Endothelial cell (in vitro differentiated cells): ENCODE results near the gene GPR150. TPM values are rescaled to one million over a fixed set of nuclear protein-coding genes. Genes with fewer than 3 reads are reported as not detected.

Experiments used
- DNase-seq: peaks from one replicate; pipeline ENCODE4 v3.0.0; 2021; ENCODE audit warnings: low spot score
- H3K27ac Mint-ChIP-seq: one replicate; pipeline ENCODE4 v1.8.0; 2021; ENCODE audit warnings: mixed read lengths, inconsistent platforms; ENCODE audit not compliant: unreplicated experiment
- H3K27me3 Mint-ChIP-seq: one replicate; pipeline ENCODE4 v1.8.0; 2021; ENCODE audit warnings: mild to moderate bottlenecking, moderate library complexity, mixed read lengths, inconsistent platforms; ENCODE audit not compliant: unreplicated experiment
- H3K36me3 Mint-ChIP-seq: one replicate; pipeline ENCODE4 v1.8.0; 2021; ENCODE audit warnings: mild to moderate bottlenecking, low read depth, mixed read lengths, inconsistent platforms; ENCODE audit not compliant: unreplicated experiment
- H3K4me1 Mint-ChIP-seq: one replicate; pipeline ENCODE4 v1.8.0; 2021; ENCODE audit warnings: mild to moderate bottlenecking, mixed read lengths, inconsistent platforms; ENCODE audit not compliant: unreplicated experiment
- H3K4me3 Mint-ChIP-seq: one replicate; pipeline ENCODE4 v1.8.0; 2021; ENCODE audit warnings: mild to moderate bottlenecking, mixed read lengths, inconsistent platforms; ENCODE audit not compliant: unreplicated experiment
- H3K9me3 Mint-ChIP-seq: one replicate; pipeline ENCODE4 v1.8.0; 2021; ENCODE audit warnings: mixed read lengths, inconsistent platforms; ENCODE audit not compliant: unreplicated experiment
- total RNA-seq: library from RNA; stranded (reverse); fragmentation: NEBNext Ultra II Directional; extraction: Animal tissue kit (Norgen Biotek cat#: 25700); gene quantifications from one replicate; pipeline ENCODE4 v1.2.1, GENCODE V29; 2021; ENCODE audit not compliant: unreplicated experiment
- TF ChIP-seq, protein P1 (sequence below): fragments of 200-600 bp; sonication (generic); IDR thresholded peaks from one replicate; pipeline ENCODE4 v1.5.0; 2021; ENCODE audit warnings: antibody characterized with exemption; ENCODE audit not compliant: unreplicated experiment

The GPR150 gene
- total RNA-seq, 1 donor from 2014 or later, result not detected

DNA sequence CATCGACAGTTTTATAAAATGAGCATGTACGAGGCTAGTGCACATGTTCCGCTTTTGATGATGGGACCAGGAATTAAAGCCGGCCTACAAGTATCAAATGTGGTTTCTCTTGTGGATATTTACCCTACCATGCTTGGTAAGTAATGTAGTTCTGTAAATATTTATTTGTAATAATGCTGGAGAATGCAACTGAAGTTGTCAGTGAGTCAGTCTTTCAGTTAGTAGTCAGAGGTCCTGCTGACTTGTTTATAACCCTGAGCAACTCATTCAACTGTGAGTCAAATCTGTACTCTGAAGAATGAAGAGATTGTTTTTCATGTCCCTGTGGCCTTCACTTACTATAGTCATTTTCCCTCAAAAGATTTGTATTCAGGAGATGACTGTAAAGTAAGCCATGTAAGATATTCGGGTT is 28.4 kb upstream of the GPR150 start:
- Mint-ChIP-seq H3K4me3 (no peak overlapping the region), H3K36me3 (no peaks in the 10 kb centered on the region), H3K9me3 (no peaks in the 10 kb centered on the region), H3K27me3 (no peaks in the 10 kb centered on the region), H3K27ac (no peak overlapping the region), H3K4me1 (peaks cover 13% of the 10 kb centered on the region)
- no peak for DNase-seq
- TF ChIP-seq, protein P1, sequence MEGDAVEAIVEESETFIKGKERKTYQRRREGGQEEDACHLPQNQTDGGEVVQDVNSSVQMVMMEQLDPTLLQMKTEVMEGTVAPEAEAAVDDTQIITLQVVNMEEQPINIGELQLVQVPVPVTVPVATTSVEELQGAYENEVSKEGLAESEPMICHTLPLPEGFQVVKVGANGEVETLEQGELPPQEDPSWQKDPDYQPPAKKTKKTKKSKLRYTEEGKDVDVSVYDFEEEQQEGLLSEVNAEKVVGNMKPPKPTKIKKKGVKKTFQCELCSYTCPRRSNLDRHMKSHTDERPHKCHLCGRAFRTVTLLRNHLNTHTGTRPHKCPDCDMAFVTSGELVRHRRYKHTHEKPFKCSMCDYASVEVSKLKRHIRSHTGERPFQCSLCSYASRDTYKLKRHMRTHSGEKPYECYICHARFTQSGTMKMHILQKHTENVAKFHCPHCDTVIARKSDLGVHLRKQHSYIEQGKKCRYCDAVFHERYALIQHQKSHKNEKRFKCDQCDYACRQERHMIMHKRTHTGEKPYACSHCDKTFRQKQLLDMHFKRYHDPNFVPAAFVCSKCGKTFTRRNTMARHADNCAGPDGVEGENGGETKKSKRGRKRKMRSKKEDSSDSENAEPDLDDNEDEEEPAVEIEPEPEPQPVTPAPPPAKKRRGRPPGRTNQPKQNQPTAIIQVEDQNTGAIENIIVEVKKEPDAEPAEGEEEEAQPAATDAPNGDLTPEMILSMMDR, result no peak

DNA sequence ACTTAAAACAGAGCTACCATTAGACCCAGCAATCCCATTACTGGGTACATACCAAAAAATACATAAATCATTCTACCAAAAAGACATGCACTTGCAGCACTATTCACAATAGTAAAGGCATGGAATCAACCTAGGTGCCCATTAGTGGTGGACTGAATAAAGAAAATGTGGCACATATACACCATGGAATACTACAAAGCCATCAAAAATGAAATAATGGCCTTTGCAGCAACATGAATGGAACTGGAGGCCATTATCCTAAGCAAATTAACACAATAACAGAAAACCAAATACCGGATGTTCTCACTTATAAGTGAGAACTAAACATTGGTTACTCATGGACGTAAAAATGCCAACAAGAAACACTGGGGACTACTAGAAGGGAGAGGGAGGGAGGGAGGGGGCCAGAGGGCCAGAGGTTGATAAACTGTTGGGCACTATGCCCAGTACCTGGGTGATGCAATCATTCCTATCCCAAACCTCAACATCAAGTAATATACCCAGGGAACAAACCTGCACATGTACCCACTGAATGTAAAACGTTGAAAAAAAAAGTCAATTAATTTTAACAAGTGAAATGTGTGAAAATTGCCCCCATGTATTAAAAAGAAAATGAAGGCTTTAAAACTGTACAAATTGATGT is 24.5 kb upstream of the GPR150 start:
- no peak overlapping the region for H3K4me3 Mint-ChIP-seq

DNA sequence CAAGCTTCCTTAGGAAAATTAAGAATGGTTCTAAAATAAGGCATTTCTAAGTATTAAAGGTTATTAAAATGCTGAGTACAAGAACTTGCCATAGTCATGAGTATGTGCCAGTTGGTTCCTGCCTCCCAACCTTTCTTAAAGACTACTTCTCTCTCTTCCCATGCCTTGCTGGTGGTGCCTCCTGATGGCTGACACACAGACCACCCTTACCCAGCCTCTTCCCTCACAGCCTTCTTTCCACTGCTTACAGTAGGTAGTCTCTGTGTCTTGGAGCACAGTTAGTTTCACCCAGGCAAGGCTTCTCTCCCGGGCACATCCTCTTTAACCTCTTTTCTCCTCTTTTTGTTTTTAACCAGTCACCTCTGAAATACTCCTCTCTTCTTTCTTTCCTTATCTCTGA is 20.6 kb upstream of the GPR150 start:
- Mint-ChIP-seq H3K27me3 (no peaks in the 10 kb centered on the region), H3K4me1 (no peaks in the 10 kb centered on the region), H3K36me3 (no peaks in the 10 kb centered on the region), H3K27ac (no peak overlapping the region), H3K9me3 (no peaks in the 10 kb centered on the region), H3K4me3 (no peak overlapping the region)
- no peak for DNase-seq
- TF ChIP-seq, protein P1, result no peak

More for the DNA sequence above, 24.5 kb upstream of the GPR150 start:
- H3K27ac Mint-ChIP-seq, result no peak overlapping the region
- H3K27me3 Mint-ChIP-seq, result no peaks in the 10 kb centered on the region
- peaks cover 7% of the 10 kb centered on the region for H3K4me1 Mint-ChIP-seq
- TF ChIP-seq, protein P1, result no peak
- H3K36me3 Mint-ChIP-seq, result no peaks in the 10 kb centered on the region
- H3K9me3 Mint-ChIP-seq, result no peaks in the 10 kb centered on the region
- DNase-seq, result no peak

DNA sequence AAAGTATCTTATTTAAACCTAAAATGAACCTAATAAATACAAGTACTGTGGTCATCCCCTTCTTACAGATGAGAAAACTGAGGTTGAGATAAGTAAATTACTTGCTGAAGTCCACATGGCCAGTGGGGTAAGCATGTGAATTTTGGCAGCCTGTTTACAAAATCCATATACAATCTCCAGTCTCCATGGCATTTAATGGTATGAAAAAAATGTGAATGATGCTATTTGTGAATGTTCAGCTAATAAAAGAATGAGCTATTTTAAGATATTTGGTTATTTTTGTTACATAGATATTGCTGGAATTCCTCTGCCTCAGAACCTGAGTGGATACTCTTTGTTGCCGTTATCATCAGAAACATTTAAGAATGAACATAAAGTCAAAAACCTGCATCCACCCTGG is 19.3 kb upstream of the GPR150 start:
- H3K27me3 Mint-ChIP-seq, result no peaks in the 10 kb centered on the region
- H3K27ac Mint-ChIP-seq, result no peak overlapping the region
- DNase-seq, result no peak
- TF ChIP-seq, protein P1, result no peak
- H3K36me3 Mint-ChIP-seq, result no peaks in the 10 kb centered on the region
- no peak overlapping the region for H3K4me3 Mint-ChIP-seq
- no peaks in the 10 kb centered on the region for H3K4me1 Mint-ChIP-seq
- H3K9me3 Mint-ChIP-seq, result no peaks in the 10 kb centered on the region

DNA sequence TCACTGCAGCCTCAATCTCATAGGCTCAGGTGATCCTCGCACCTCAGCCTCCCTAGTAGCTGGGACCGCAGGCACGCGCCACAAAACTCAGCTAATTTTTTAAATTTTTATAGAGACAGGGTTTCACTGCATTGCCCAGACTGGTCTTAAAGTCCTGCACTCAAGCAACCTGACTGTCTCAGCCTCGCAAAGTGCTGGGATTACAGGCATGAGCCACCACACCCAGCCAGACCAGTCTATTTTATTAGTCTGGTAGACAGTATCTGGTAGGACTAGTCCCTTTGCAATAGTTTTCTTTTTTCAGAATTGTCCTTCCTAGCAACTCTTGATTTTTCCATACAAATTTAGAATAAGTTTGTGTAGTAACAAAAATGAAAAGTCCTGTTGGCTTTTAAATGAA is 14.1 kb upstream of the GPR150 start:
- Mint-ChIP-seq H3K36me3 (no peaks in the 10 kb centered on the region), H3K27ac (no peak overlapping the region), H3K4me1 (no peaks in the 10 kb centered on the region), H3K27me3 (peaks cover 2% of the 10 kb centered on the region), H3K9me3 (no peaks in the 10 kb centered on the region), H3K4me3 (no peak overlapping the region)
- DNase-seq, result no peak
- TF ChIP-seq, protein P1, result no peak
